Epithelial cell of esophagus (primary cell): ENCODE measurements around the gene SERHL2.

Experiments
- DNase-seq: peaks from one replicate; pipeline ENCODE4 v3.0.0; 2010; ENCODE audit warnings: low read depth
- H3K4me3 ChIP-seq: 2 replicates; pipeline ENCODE4 v1.5.1; 2011; ENCODE audit warnings: mild to moderate bottlenecking, low read length, control low read depth
- CTCF ChIP-seq: IDR thresholded peaks from 2 replicates; pipeline ENCODE4 v1.5.1; 2011; ENCODE audit warnings: low read depth, mild to moderate bottlenecking, low read length, control low read depth, inconsistent platforms; ENCODE audit not compliant: insufficient read depth; ENCODE audit errors: missing control alignments

SERHL2 gene

GRCh38 chr22:42620084-42620483 lies 66.3 kb downstream of the SERHL2 start:
- no peak for DNase-seq
- no peak overlapping the region for H3K4me3 ChIP-seq
- TF ChIP-seq CTCF: no peak

- peak; percentile 91 for TF ChIP-seq CTCF
- peak; percentile 64 for DNase-seq
- H3K4me3 ChIP-seq: no peak overlapping the region
These were observed 67.8 kb downstream of the SERHL2 start for GRCh38 chr22:42621505-42622002.

GRCh38 chr22:42622061-42622710 lies 68.4 kb downstream of the SERHL2 start:
- no peak for DNase-seq
- no peak for TF ChIP-seq CTCF
- H3K4me3 ChIP-seq: no peak overlapping the region

GRCh38 chr22:42623301-42623751 lies 69.6 kb downstream of the SERHL2 start:
- TF ChIP-seq CTCF: no peak
- no peak for DNase-seq
- no peak overlapping the region for H3K4me3 ChIP-seq
